ENCODE data around the gene RHOB. TPM values are rescaled to one million over a fixed set of nuclear protein-coding genes. Genes with fewer than 3 reads are reported as not detected.

RHOB gene
- total RNA-seq, 2 donors from 2014 or later: 77.5 to 165 TPM

DNA sequence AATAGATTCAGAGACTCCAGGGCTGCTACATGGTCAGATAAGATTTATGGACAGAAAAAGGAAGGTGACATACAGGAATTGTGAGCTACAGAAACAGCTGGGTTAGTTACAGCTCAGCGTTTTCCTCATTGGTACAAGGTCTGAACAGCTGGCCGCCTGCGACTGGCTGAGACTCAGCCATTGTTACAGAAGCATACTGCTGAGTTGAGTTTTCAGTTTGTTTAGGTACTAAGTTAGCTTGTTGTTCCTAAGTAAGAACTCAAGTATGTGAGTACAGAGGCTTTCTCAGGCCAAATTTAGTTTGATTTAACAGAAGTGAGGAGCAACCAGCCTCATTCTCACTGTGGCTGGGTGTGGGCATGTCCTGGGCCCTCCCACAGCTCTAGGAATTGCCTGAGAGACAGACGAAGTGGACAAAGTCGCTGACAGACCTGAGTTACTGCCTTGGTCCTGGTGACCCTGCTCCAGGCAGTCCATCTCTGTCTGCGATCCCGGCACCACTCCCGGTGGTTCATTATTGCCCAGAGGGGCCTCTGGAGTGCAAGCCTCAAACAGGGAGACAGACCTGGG, 27.8 kb upstream of the RHOB start:
- no peaks in the 10 kb centered on the region for H3K9me3 ChIP-seq
- TF ChIP-seq, protein P1, sequence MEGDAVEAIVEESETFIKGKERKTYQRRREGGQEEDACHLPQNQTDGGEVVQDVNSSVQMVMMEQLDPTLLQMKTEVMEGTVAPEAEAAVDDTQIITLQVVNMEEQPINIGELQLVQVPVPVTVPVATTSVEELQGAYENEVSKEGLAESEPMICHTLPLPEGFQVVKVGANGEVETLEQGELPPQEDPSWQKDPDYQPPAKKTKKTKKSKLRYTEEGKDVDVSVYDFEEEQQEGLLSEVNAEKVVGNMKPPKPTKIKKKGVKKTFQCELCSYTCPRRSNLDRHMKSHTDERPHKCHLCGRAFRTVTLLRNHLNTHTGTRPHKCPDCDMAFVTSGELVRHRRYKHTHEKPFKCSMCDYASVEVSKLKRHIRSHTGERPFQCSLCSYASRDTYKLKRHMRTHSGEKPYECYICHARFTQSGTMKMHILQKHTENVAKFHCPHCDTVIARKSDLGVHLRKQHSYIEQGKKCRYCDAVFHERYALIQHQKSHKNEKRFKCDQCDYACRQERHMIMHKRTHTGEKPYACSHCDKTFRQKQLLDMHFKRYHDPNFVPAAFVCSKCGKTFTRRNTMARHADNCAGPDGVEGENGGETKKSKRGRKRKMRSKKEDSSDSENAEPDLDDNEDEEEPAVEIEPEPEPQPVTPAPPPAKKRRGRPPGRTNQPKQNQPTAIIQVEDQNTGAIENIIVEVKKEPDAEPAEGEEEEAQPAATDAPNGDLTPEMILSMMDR (IDR thresholded peaks at IDR 0.05): no peak
- peak; percentile 68 for DNase-seq
- peak overlapping the region in 1 of 2 donors; percentile 31 for H3K9ac ChIP-seq (ENCODE audit: low read depth in 2 of 2, low read length in 2 of 2)
- no peaks in the 10 kb centered on the region for H3K4me1 ChIP-seq
- H3K4me3 ChIP-seq: no peak overlapping the region
- no peaks in the 10 kb centered on the region for H3K27me3 ChIP-seq
- intact Hi-C loops (cut with DNase I): no loop called here
- H3K36me3 ChIP-seq: no peaks in the 10 kb centered on the region
- peak overlapping the region; percentile 69 for H3K27ac ChIP-seq

DNA sequence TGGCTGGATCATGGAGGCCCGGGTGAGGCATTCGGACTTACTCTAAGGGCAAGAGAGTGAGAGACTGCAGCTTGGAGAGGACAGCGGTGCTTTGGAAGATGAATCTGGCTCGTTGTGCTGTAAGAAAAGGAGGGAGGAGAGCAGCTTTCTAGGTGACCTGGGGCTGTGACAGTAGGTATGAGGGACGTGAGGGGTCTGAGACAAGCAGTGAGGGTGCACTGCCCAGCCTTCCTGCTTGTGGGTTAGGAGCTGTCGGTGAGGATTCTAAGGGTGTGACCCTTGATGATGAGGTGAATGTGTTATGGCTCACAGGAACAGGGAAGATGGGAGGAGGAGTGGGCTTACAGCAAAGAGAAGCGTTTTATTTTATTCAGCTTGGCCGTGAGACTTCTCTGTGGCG, 27.1 kb upstream of the RHOB start:
- intact Hi-C loops (cut with DNase I): no loop called here
- no peak overlapping the region for H3K4me3 ChIP-seq
- no peak for DNase-seq
- TF ChIP-seq, protein P1 (IDR thresholded peaks at IDR 0.05): no peak
- no peaks in the 10 kb centered on the region for H3K36me3 ChIP-seq
- H3K9ac ChIP-seq (ENCODE audit: low read depth in 2 of 2, low read length in 2 of 2): no peak overlapping the region
- peaks cover 3% of the 10 kb centered on the region for H3K4me1 ChIP-seq
- no peaks in the 10 kb centered on the region for H3K27me3 ChIP-seq
- H3K9me3 ChIP-seq: no peaks in the 10 kb centered on the region
- H3K27ac ChIP-seq: peak overlapping the region; percentile 69

DNA sequence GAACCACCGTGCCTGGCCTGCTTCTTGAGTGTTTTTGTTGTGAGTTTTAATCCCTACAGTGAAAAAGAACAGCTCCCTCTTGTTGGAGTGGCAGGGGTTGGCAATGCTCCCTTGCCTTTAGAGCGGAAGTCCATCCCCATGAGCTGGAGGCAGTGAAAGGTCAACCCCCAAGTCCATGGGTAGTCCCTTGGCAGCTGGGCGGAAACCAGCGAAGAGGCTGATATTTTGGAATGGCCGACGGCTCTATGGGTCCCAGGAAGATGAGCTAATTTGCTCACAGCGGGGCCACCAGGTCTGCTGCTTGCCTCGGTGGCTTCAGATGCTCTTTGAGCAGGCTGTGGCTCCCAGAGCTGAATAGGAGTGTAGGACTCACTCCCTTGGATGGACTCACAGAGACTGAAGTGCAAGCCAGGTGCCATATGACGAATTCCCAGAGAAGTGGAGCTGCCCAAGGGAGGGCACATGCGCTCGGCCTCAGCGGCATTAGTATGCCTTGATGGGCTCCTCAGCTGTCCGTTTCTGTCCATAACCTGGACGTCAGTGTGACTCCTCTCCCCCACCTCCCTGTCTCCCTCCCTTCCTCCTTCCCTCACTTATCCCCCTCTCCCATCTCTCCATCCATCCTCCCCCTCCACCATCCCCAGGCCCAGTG, 25.4 kb upstream of the RHOB start:
- H3K4me3 ChIP-seq: no peak overlapping the region

DNA sequence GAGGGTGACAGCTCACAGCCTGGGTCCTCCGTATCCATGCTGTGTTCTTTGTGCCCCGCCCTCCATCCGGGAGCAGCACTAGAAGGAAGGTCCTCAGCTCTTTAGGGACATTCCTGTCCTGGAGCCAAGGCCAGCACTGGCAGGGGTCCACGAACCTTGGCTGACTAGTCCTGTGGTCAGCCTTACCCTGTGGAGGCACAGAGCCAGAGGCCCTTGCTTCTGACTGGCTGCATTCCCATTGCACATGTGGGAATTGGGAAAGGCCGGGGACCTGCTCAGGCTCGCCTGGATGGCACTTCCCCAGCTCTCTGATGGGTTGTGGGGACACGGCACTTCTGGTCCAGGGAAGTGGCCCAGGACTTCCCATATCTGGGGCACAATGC, 24.9 kb upstream of the RHOB start:
- H3K4me3 ChIP-seq: no peak overlapping the region
- intact Hi-C loops (cut with DNase I): no loop called here
- no peaks in the 10 kb centered on the region for H3K36me3 ChIP-seq

More for the DNA sequence above, 25.4 kb upstream of the RHOB start:
- Histone ChIP-seq H3K9me3 (no peaks in the 10 kb centered on the region), H3K36me3 (no peaks in the 10 kb centered on the region), H3K27ac (peak overlapping the region; percentile 39), H3K4me1 (peaks cover 4% of the 10 kb centered on the region), H3K9ac (ENCODE audit: low read depth in 2 of 2, low read length in 2 of 2) (no peak overlapping the region), H3K27me3 (no peaks in the 10 kb centered on the region)
- intact Hi-C loops (cut with DNase I): no loop called here
- TF ChIP-seq, protein P1 (IDR thresholded peaks at IDR 0.05): no peak
- no peak for DNase-seq

DNA sequence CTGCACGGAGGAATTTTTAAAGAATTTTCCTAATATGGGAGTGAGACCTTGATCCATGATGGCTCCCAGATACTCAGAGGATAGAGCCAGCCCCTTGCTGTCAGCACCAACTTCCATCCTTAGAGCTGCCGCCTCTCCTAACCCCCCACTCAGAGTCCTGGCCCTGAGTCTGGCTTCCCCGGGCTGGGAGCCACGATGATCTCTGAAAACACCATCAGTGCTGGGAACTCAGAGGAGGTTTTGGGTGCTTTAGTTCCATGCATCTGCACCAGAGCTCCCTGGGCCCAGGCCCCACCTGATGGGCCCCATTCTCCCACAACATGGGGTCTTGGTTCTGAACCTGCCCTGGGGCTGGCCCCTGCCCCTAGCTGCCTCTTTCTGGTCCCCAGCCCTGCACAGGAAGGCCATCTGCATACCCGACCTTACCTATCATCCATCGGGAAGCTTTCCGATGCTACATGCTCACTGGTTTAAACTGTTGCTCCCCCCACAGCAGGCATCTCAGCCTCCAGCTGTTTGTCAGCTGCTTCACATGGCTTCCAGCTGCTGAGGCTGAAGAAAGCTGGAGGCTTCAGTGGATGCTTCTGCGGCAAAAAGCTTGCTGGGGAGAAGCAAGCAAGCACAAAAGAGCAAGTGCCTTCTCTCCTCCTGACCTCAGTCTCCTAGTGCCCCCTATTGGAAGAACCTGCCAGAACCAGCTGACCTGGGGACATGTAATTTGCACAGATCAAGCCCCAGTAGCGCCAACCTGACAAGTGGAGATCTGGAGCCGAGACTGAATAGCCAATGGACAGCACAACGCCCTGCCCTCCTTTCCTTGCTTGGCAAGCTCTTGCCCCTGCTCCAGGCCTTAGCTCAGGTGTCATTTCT, 24.2 kb upstream of the RHOB start:
- intact Hi-C loops (cut with DNase I): no loop called here
- Histone ChIP-seq H3K9me3 (no peaks in the 10 kb centered on the region), H3K27ac (peak overlapping the region; percentile 39), H3K36me3 (no peaks in the 10 kb centered on the region), H3K9ac (ENCODE audit: low read depth in 2 of 2, low read length in 2 of 2) (peak overlapping the region in 1 of 2 donors; percentile 36), H3K27me3 (no peaks in the 10 kb centered on the region), H3K4me1 (peaks cover 4% of the 10 kb centered on the region), H3K4me3 (no peak overlapping the region)
- TF ChIP-seq, protein P1 (IDR thresholded peaks at IDR 0.05): no peak
- peak; percentile 44 for DNase-seq

More for the DNA sequence above, 24.9 kb upstream of the RHOB start:
- TF ChIP-seq, protein P1 (IDR thresholded peaks at IDR 0.05): no peak
- peak overlapping the region in 1 of 2 donors; percentile 36 for H3K9ac ChIP-seq (ENCODE audit: low read depth in 2 of 2, low read length in 2 of 2)
- peak; percentile 64 for DNase-seq
- H3K27ac ChIP-seq: peak overlapping the region; percentile 39
- H3K9me3 ChIP-seq: no peaks in the 10 kb centered on the region
- H3K4me1 ChIP-seq: peaks cover 4% of the 10 kb centered on the region
- no peaks in the 10 kb centered on the region for H3K27me3 ChIP-seq

Data from colonic mucosa (tissue), 4 donors.